ENCODE measurements around the gene NRP1. TPM values are rescaled to one million over a fixed set of nuclear protein-coding genes. Genes with fewer than 3 reads are reported as not detected.
"Not testable (repeated sequence)": the region's sequence is repeated elsewhere in the genome, so short reads cannot be mapped to it uniquely, and the experiment has no call there.

Gene NRP1
- polyA plus RNA-seq, 3 donors, result 1.1 to 1.7 (median 1.3) TPM

- Histone ChIP-seq H3K4me3 (replicated peaks in 1 of 3; ENCODE audit: low read depth in 2 of 3, low read length in 3 of 3) (no peak overlapping the region), H3K36me3 (replicated peaks in 1 of 2; ENCODE audit: control insufficient read depth in 1 of 2, insufficient read depth in 2 of 2, low read length in 2 of 2) (no peaks in the 10 kb centered on the region), H3K27me3 (ENCODE audit: control insufficient read depth in 2 of 2, insufficient read depth in 2 of 2, low read length in 2 of 2) (no peaks in the 10 kb centered on the region), H3K79me2 (ENCODE audit: insufficient read depth, low read length) (no peaks in the 10 kb centered on the region), H3K9ac (ENCODE audit: insufficient read depth, low read length, poor library complexity, severe bottlenecking) (no peak overlapping the region), H3K9me3 (replicated peaks in 1 of 2; ENCODE audit: control insufficient read depth in 1 of 2, insufficient read depth in 1 of 2, low read length in 2 of 2) (no peaks in the 10 kb centered on the region), H3K27ac (ENCODE audit: low read depth in 1 of 2, low read length in 2 of 2) (no peak overlapping the region), H4K20me1 (ENCODE audit: insufficient read depth, low read length) (no peaks in the 10 kb centered on the region), H3K4me1 (ENCODE audit: control insufficient read depth in 1 of 2, insufficient read depth in 2 of 2, low read length in 2 of 2) (no peaks in the 10 kb centered on the region), H2AFZ (ENCODE audit: insufficient read depth, low read depth, low read length, poor library complexity, severe bottlenecking) (no peak overlapping the region), H3K4me2 (replicated peaks; ENCODE audit: extremely low read depth, low read length, poor library complexity, severe bottlenecking) (no peak overlapping the region)
- DNase-seq, result no peak
- H3K27ac Mint-ChIP-seq, result no peak overlapping the region
- H3K36me3 Mint-ChIP-seq, result no peaks in the 10 kb centered on the region
- H3K4me3 Mint-ChIP-seq, result no peak overlapping the region
- TF ChIP-seq CTCF (IDR thresholded peaks at IDR 0.05), result no peak
- no CpG with 5 or more reads among the region's 2 CpGs for WGBS (ENCODE audit: insufficient coverage)
- intact Hi-C loops (cut with micrococcal nuclease), result no loop called here
- no peaks in the 10 kb centered on the region for H3K4me1 Mint-ChIP-seq
- H3K9me3 Mint-ChIP-seq, result peaks cover 0 to 2% (median 0%) of the 10 kb centered on the region in 7 donors
- H3K27me3 Mint-ChIP-seq (ENCODE audit: low read depth in 3 of 3), result peaks cover 0 to 4% (median 0%) of the 10 kb centered on the region in 3 donors
Observed at GRCh38 chr10:33302208-33302829, 32.1 kb downstream of the NRP1 start.

GRCh38 chr10:33301097-33301789, 33.2 kb downstream of the NRP1 start:
- no peak for TF ChIP-seq CTCF (IDR thresholded peaks at IDR 0.05)
- H3K36me3 Mint-ChIP-seq, result no peaks in the 10 kb centered on the region
- H4K20me1 ChIP-seq (ENCODE audit: insufficient read depth, low read length), result no peaks in the 10 kb centered on the region
- no peak overlapping the region for H3K4me3 ChIP-seq (replicated peaks in 1 of 3; ENCODE audit: low read depth in 2 of 3, low read length in 3 of 3)
- intact Hi-C loops (cut with micrococcal nuclease), result no loop called here
- WGBS (ENCODE audit: insufficient coverage), result 100% methylated on average over 3 of the region's 9 CpGs
- peaks cover 0 to 4% (median 0%) of the 10 kb centered on the region in 3 donors for H3K27me3 Mint-ChIP-seq (ENCODE audit: low read depth in 3 of 3)
- no peak overlapping the region for H2AFZ ChIP-seq (ENCODE audit: insufficient read depth, low read depth, low read length, poor library complexity, severe bottlenecking)
- no peaks in the 10 kb centered on the region for H3K79me2 ChIP-seq (ENCODE audit: insufficient read depth, low read length)
- H3K9ac ChIP-seq (ENCODE audit: insufficient read depth, low read length, poor library complexity, severe bottlenecking), result no peak overlapping the region
- H3K27ac ChIP-seq (ENCODE audit: low read depth in 1 of 2, low read length in 2 of 2), result no peak overlapping the region
- no peaks in the 10 kb centered on the region for H3K4me1 ChIP-seq (ENCODE audit: control insufficient read depth in 1 of 2, insufficient read depth in 2 of 2, low read length in 2 of 2)
- no peak overlapping the region for H3K27ac Mint-ChIP-seq
- H3K36me3 ChIP-seq (replicated peaks in 1 of 2; ENCODE audit: control insufficient read depth in 1 of 2, insufficient read depth in 2 of 2, low read length in 2 of 2), result no peaks in the 10 kb centered on the region
- peaks cover 0 to 2% (median 0%) of the 10 kb centered on the region in 7 donors for H3K9me3 Mint-ChIP-seq
- no peaks in the 10 kb centered on the region for H3K4me1 Mint-ChIP-seq
- H3K4me2 ChIP-seq (replicated peaks; ENCODE audit: extremely low read depth, low read length, poor library complexity, severe bottlenecking), result no peak overlapping the region
- no peaks in the 10 kb centered on the region for H3K27me3 ChIP-seq (ENCODE audit: control insufficient read depth in 2 of 2, insufficient read depth in 2 of 2, low read length in 2 of 2)
- DNase-seq, result no peak
- H3K9me3 ChIP-seq (replicated peaks in 1 of 2; ENCODE audit: control insufficient read depth in 1 of 2, insufficient read depth in 1 of 2, low read length in 2 of 2), result no peaks in the 10 kb centered on the region
- H3K4me3 Mint-ChIP-seq, result no peak overlapping the region

GRCh38 chr10:33300544-33300943, 33.9 kb downstream of the NRP1 start:
- not testable (repeated sequence) for H3K27ac ChIP-seq (ENCODE audit: low read depth in 1 of 2, low read length in 2 of 2); H3K79me2 ChIP-seq (ENCODE audit: insufficient read depth, low read length); H3K27ac Mint-ChIP-seq

More at GRCh38 chr10:33300544-33300943, 33.9 kb downstream of the NRP1 start:
- H3K4me3 ChIP-seq (replicated peaks in 1 of 3; ENCODE audit: low read depth in 2 of 3, low read length in 3 of 3); H3K36me3 Mint-ChIP-seq; H4K20me1 ChIP-seq (ENCODE audit: insufficient read depth, low read length); H3K9ac ChIP-seq (ENCODE audit: insufficient read depth, low read length, poor library complexity, severe bottlenecking); H3K4me3 Mint-ChIP-seq; H3K9me3 ChIP-seq (replicated peaks in 1 of 2; ENCODE audit: control insufficient read depth in 1 of 2, insufficient read depth in 1 of 2, low read length in 2 of 2); H3K4me2 ChIP-seq (replicated peaks; ENCODE audit: extremely low read depth, low read length, poor library complexity, severe bottlenecking); DNase-seq; H3K27me3 ChIP-seq (ENCODE audit: control insufficient read depth in 2 of 2, insufficient read depth in 2 of 2, low read length in 2 of 2); H3K4me1 ChIP-seq (ENCODE audit: control insufficient read depth in 1 of 2, insufficient read depth in 2 of 2, low read length in 2 of 2); H3K36me3 ChIP-seq (replicated peaks in 1 of 2; ENCODE audit: control insufficient read depth in 1 of 2, insufficient read depth in 2 of 2, low read length in 2 of 2); intact Hi-C loops (cut with micrococcal nuclease); H3K27me3 Mint-ChIP-seq (ENCODE audit: low read depth in 3 of 3); H3K4me1 Mint-ChIP-seq; H2AFZ ChIP-seq (ENCODE audit: insufficient read depth, low read depth, low read length, poor library complexity, severe bottlenecking); H3K9me3 Mint-ChIP-seq: not testable (repeated sequence)
- 92% methylated on average over 2 of the region's 3 CpGs for WGBS (ENCODE audit: insufficient coverage)
